ENCODE data around the gene FKBP2.

- TF ChIP-seq KLF10 (tag by site-specific recombination; IDR thresholded peaks at IDR 0.05) = no peak
- TF ChIP-seq ZNF391 (tag by site-specific recombination; IDR thresholded peaks at IDR 0.05; ENCODE audit: borderline replicate concordance, low read depth) = no peak
- TF ChIP-seq ZNF76 (tag by site-specific recombination; IDR thresholded peaks at IDR 0.05; ENCODE audit: borderline replicate concordance, low read depth) = no peak
Observed at GRCh38 chr11:64268893-64269539, 28.1 kb downstream of the FKBP2 start.
